HG02571 (cell line): Measurements from ENCODE around the gene NUAK2.
"Not testable (repeated sequence)": the region's sequence is repeated elsewhere in the genome, so short reads cannot be mapped to it uniquely, and the experiment has no call there.

Experiments
- ATAC-seq: cut with Tn5 transposase; IDR thresholded peaks from one replicate; pipeline ENCODE4 v1.9.1; 2021; ENCODE audit warnings: mild to moderate bottlenecking, moderate library complexity; ENCODE audit not compliant: unreplicated experiment

The NUAK2 gene

GRCh38 chr1:205321162-205321958 lies at the start of gene NUAK2:
TSS of gene NUAK2 (minus strand) at chr1:205321745. CDS start at chr1:205321628, 117 bp downstream.
- ATAC-seq, result no peak

- ATAC-seq, result no peak
Measured at GRCh38 chr1:205370780-205371179, 49.2 kb upstream of the NUAK2 start.

DNA sequence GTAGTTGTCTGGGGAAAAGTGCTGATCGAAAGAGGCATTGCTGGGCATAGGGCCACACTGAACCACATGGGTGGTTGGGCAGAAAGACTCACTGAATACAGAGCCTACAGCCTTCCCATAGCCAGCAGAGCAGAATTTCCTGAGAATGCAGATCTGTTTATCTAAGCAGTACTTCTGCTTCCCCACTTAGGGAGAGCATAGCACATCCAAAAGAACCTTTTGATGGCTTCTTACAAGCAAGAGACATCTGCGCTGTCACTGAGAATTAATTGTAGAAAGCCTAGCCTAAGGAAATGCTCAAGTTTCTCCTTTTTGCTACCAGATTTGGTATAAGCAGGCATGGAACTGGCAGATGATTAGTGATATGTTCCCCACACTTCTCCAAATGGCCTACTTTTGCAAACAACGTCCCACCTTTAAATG lies 48.2 kb upstream of the NUAK2 start:
- no peak for ATAC-seq

DNA sequence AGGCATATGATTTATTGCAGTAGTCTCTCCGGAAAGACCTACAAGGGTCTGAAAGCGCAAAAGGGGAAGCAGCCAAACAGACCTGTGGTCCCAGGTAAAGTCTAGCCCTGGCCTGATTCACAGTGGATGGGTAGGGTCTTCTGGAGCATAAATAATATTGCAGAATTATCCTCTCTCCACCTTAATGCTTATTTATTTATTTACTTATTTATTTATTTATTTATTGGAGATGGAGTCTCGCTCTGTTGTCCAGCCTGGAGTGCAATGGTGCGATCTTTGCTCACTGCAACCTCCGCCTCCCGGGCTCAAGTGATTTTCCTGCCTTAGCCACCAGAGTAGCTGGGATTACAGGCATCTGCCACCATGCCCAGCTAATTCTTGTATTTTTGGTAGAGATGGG lies 46.9 kb upstream of the NUAK2 start:
- ATAC-seq, result no peak

GRCh38 chr1:205365945-205366463 lies 44.5 kb upstream of the NUAK2 start:
- ATAC-seq, result no peak

DNA sequence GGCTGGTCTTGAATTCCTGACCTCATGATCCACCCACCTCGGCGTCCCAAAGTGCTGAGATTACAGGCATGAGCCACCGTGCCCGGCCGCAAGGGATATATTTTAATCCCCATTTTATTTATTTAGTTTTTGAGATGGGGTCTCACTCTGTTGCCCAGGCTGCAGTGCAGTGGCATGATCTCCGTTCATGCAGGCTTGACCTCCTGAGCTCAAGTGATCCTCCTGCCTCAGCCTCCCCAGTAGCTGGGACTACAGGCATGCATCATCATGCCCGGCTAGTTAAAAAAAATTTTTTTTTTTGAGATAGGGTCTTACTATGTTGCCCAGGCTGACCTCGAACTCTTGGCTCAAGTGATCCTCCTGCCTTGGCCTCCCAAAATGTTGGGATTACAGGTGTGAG lies 43.5 kb upstream of the NUAK2 start:
- ATAC-seq, result not testable (repeated sequence)

DNA sequence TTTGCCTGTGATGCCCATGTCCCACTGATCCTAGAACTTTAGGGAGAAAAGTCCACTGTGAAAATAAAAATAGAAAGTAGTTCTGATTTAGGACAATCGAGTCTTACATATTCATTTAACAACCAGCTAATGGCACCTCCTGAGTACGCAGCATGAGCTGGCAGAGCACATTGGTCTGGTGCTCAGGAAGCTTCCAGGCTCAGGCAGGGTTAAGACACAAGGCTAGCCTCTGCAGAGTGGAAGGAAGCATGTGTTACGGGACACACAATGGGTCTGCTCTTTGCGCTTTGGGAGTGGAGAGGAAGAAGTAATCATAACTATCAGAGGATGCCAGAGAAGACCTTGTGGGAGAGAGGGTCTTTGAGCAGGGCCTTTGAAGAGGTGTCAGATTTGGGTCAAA lies 39.3 kb upstream of the NUAK2 start:
- no peak for ATAC-seq

DNA sequence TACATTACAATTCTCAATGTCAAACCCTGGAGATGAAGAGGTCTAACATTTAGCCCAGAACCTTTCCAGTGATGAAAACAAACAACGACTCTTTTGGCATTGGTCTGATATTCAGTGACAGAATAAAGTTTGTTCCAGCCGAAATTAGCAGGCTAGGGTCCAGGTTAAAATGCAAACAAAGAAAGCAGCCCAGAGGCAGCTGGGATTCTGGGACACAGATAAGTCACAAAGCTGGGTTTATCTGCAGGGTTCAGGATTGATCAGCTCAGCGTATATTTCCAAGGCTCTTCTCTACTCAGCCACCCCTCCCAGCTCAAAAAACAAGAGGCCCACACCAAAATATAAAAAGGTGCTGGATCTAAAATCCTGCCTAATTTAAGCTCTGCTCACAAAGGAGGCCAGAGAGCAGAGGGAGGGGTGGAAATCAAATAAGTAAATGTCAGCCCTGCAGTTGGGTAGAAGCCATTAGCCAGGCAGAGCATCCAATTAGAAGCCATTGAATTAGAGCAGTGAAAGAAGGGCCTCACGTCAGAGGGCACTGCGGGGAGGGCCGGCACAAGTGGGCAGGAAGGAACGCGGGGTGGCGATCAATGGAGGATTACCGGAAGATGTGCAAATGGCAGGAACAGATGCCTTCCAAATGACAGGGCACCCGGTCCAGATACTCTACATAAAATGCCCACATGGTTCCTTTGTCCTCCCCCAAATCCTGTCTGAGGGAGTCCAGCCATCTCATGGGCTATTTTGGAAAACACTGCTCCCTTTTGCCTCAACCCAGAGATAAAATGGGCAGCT lies 38.4 kb upstream of the NUAK2 start:
- ATAC-seq, result no peak

DNA sequence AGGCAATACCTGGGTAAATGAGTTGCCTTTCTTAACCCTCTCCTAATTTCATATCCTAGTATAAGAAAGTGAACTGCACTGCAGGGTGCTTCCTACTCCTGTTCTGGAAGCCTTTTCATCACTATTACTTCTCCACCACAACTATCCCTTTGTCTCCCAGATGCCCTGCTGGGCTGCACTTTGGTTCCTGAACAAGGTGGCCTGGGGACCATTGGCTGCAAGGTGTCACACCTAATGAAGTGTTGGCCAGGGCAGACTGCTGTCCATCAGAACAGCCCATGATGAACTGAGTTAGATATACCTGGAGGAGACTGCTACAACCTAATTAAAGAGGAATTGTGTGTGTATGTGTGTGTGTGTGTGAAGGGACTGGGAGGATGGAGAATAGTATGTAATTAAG lies 37.0 kb upstream of the NUAK2 start:
- ATAC-seq, result no peak

GRCh38 chr1:205357567-205357966 lies 36.0 kb upstream of the NUAK2 start:
- no peak for ATAC-seq

DNA sequence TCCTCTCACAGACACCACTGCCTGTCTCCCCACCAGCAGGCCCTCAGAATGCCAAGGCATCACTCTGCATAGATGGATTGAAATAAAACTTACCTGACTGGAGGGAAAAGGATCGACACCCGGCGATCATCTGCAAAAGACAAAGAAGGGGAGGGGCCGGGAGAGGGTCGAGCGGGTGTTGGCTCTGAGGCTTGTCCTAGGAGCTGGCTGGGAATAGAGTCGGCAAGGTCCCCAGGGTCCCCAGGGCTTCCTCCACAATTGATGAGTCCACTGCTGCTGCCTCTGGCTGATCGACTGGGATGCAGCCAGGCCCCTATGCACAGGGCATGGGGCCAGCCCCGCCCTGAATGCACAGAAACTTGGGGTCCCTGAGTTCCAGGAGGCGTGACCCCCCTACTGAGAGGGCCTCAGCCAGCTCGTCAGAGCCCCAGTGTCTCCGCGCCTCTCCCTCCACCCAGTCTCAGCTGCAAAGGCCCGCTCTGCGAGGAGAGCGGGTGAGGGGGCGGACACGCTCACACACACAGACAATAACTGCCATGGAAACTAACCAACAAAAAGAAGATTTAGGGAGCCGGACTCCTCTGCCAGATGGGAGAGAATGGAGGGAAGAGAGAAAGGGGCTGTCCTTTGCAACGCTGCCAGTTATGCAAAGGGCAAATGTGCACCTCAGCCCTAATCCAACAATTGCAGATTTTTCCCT lies 35.0 kb upstream of the NUAK2 start, which contains the start of gene KLHDC8A:
KLHDC8A (minus strand) TSS at position 483 of the 700 bp plus-strand sequence. CDS start 13,318 bp downstream, outside the sequence.
- ATAC-seq, result no peak

DNA sequence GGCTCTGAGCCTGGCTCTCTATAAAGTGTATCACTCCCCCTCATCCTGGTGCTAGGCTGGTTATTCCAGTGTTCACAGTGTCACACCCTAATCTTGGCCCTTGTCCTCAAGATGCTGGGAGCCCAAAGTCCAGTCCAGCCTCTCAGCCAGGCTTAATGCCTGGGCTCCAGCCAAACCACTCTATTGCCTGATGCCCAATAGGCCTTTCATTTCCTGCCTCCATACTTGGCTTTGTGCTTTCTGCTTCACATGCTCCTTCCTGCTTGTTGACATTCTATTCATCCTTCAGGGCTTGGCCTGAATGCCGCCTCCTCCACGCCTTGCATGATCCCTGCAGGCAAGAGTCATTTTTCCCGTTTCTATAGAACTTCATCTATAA lies 33.5 kb upstream of the NUAK2 start:
- no peak for ATAC-seq

DNA sequence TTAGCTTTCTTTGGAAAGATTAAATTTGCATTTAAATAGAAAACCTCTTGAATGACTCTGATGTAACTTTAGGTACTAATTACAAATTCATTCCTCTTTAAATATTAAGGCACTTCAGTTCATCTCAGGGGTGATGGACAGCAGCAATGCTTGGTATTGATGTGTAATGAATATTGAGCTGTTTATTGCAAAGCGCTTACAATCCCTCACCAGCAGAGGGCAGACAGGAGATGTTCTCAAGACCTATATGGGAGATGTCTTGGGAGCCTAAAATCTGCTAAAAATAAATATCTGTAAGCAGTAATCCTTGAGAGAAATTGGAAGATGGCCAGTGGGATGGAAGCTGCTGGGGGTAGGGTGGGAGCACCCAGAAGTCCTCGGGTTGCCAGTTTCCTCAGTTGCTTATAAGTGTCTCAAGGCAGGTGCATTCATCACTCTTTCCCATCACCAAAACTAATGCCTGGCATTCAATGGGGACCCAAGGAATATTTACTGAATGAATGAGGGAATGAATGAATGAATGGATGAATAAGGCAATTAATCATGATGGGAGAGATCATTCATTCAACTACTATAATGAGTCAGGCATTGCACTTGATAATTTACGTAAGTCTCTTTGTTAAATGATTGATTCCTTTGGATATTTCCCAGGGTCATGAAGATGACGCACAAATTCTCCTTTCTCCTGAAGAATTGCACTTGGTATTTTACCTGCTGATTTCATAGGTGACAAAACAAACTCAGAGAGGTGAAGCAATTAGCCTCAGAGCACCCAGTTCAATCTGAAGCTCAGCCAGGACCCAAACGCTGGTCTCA lies 32.9 kb upstream of the NUAK2 start:
- no peak for ATAC-seq

DNA sequence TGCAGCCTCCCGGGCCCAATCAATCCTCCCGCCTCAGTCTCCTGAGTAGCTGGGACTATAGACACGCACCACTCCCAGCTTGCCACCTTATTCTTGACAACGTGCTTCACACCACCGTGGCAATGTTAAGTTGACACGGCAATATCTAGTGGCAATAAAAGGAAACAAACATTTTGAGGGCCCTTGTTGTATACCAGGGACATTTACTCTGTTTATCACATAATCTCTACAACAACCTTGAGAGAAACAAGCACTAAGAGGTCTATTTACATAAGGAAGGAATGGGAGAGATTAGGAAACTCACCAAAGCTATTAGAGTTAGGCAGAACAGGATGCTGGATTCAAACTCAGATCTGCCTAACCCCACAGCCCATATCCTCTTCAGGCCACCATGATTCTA lies 32.1 kb upstream of the NUAK2 start:
- ATAC-seq, result no peak

DNA sequence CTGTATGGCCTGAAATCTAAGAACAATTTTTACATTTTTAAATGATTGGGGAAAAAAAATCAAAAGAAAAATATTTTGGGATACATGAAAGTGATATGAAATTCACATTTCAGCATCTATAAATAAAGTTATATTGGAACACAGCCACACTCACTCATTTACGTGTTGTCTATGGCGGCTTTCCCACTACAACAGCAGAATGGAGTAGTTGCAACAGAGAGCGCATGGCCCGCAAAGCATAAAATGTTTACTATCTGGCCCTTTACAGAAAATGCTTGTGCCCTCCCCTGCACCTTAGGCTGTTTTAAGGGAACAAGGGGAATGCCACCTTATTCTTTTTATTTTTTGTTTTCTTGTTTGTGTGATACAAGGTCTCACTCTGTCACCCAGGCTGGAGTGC lies 31.6 kb upstream of the NUAK2 start:
- no peak for ATAC-seq

GRCh38 chr1:205351984-205352713 lies 30.6 kb upstream of the NUAK2 start:
- no peak for ATAC-seq

DNA sequence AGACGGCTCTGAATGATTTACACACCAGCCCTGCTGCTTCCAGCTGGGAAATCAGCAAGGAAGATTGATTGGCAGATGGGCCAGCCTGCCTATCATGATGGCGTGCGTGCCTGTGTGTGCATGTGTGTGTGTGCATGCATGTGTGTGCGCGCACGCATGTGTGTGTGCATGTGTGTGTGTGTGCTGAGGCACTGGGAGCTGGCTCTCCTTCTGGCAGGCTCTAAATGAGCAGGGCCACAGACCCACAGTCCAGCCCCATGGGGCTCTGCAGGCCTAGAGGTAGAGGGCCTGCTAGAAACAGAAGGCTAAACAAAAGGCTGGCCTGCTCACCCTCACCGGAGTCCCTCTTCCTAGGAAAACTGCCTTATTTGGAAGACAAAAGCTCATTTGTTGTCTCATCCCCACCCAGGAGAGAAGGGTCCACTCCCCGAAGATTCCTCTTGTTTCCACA lies 29.2 kb upstream of the NUAK2 start:
- ATAC-seq, result no peak

GRCh38 chr1:205350124-205350523 lies 28.6 kb upstream of the NUAK2 start:
- ATAC-seq, result no peak
